Panc1 (cell line): ENCODE measurements around the gene FUS.

Experiments used
- POLR2AphosphoS5 ChIP-seq: IDR thresholded peaks from 2 replicates; pipeline ENCODE4 v1.6.1; 2012; ENCODE audit warnings: mild to moderate bottlenecking, low read depth, low read length, moderate library complexity
- SIN3A ChIP-seq: IDR thresholded peaks from 2 replicates; pipeline ENCODE4 v1.6.1; 2012; ENCODE audit warnings: low read depth, mild to moderate bottlenecking, low read length, moderate library complexity, borderline replicate concordance; ENCODE audit not compliant: insufficient read depth
- TF ChIP-seq, protein P1 (sequence below): fragments of 450-650 bp; IDR thresholded peaks from 2 replicates; pipeline ENCODE4 v1.5.1; 2017; ENCODE audit warnings: mild to moderate bottlenecking
- TF ChIP-seq, protein P2 (sequence below), 2 experiments: IDR thresholded peaks; 2 replicates each; pipeline ENCODE4 v1.6.1; 2011 to 2012; ENCODE audit warnings: low read depth in 2 of 2, control low read depth in 1 of 2, low read length in 1 of 2, mild to moderate bottlenecking in 1 of 2, moderate library complexity in 1 of 2; ENCODE audit not compliant: insufficient read depth in 1 of 2

DNA sequence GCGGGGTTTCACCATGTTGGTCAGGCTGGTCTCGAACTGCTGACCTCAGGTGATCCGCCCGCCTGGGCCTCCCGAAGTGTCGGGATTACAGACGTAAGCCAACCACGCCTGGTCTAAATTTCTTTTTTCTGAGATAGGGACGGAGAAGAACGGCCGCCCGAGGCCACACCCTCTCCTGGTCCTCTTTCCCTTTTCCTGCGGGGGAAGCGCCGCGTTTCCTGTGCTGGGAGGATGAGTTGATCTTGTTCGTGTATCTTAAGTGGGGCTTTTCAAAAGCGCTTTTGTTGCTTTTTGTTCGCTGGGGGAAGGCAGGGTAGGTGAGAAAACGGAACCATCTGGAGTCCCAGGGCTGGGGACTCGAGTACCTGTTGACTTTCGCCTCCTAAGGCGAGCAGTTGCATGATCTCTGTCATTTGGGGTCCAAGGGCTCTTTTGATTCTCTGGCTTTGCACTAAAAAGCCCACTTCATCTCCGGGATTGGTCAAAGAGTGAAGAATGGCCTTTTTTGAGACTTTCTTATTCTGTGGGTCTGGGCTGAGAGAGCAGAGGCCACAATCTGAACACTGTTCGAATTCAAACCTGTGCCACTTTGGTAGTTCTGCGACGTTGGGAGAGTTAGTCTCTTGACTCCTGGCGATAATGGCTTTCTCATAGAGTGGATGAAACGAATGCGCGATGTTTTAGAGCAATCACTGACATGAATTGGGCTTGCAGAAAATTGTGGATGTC, 1.3 kb downstream of the FUS start:
- TF ChIP-seq, protein P1, sequence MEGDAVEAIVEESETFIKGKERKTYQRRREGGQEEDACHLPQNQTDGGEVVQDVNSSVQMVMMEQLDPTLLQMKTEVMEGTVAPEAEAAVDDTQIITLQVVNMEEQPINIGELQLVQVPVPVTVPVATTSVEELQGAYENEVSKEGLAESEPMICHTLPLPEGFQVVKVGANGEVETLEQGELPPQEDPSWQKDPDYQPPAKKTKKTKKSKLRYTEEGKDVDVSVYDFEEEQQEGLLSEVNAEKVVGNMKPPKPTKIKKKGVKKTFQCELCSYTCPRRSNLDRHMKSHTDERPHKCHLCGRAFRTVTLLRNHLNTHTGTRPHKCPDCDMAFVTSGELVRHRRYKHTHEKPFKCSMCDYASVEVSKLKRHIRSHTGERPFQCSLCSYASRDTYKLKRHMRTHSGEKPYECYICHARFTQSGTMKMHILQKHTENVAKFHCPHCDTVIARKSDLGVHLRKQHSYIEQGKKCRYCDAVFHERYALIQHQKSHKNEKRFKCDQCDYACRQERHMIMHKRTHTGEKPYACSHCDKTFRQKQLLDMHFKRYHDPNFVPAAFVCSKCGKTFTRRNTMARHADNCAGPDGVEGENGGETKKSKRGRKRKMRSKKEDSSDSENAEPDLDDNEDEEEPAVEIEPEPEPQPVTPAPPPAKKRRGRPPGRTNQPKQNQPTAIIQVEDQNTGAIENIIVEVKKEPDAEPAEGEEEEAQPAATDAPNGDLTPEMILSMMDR: no peak
- TF ChIP-seq POLR2AphosphoS5 (0 out of 2 replicates have a peak, but pooled peaks have one; percentile 12), SIN3A (no peak)
- TF ChIP-seq, protein P2, sequence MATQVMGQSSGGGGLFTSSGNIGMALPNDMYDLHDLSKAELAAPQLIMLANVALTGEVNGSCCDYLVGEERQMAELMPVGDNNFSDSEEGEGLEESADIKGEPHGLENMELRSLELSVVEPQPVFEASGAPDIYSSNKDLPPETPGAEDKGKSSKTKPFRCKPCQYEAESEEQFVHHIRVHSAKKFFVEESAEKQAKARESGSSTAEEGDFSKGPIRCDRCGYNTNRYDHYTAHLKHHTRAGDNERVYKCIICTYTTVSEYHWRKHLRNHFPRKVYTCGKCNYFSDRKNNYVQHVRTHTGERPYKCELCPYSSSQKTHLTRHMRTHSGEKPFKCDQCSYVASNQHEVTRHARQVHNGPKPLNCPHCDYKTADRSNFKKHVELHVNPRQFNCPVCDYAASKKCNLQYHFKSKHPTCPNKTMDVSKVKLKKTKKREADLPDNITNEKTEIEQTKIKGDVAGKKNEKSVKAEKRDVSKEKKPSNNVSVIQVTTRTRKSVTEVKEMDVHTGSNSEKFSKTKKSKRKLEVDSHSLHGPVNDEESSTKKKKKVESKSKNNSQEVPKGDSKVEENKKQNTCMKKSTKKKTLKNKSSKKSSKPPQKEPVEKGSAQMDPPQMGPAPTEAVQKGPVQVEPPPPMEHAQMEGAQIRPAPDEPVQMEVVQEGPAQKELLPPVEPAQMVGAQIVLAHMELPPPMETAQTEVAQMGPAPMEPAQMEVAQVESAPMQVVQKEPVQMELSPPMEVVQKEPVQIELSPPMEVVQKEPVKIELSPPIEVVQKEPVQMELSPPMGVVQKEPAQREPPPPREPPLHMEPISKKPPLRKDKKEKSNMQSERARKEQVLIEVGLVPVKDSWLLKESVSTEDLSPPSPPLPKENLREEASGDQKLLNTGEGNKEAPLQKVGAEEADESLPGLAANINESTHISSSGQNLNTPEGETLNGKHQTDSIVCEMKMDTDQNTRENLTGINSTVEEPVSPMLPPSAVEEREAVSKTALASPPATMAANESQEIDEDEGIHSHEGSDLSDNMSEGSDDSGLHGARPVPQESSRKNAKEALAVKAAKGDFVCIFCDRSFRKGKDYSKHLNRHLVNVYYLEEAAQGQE (IDR thresholded peaks at IDR 0.05; ENCODE audit: insufficient read depth in 1 of 2, low read depth in 2 of 2, low read length in 1 of 2): no peak
